DMS153 (cell line): ENCODE results near the gene C19orf47.
A peak's percentile ranks its signal among the peaks of the same experiment; 100 is the strongest.

ENCODE experiments used
- DNase-seq: peaks from one replicate; lab custom pipeline; 2025; lab: John Stamatoyannopoulos, UW

C19orf47 gene

DNA sequence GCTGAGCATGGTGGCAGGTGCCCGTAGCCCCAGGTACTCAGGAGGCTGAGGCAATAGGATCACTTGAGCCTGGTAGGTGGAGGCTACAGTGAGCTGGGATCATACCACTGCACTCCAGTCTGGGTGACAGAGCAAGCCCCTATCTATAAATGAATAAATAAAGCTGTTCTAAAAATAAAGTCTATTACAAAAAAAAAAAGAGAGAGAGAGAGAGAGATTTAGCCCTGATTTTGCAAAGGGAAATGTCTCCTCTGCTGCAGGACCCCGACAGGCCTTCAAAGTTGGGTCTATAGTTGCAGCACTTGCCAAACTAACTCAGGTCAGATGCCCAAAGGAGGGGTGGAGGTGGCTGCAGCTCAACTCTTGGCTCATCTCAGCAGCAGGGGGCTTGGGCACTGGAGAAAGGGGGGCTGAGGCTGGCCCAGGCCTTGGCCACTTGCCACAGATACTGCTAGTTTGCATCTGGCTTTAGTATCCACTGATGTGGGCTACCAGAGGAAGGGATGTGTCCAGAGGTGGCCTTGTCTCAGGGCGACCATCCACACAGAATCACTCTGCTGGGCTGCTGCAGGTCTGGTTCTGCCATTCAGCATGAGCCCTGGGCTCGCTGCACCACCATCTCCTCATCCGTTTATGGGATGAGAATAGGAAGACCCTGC lies 32.3 kb downstream of the C19orf47 start:
- no peak for DNase-seq

DNA sequence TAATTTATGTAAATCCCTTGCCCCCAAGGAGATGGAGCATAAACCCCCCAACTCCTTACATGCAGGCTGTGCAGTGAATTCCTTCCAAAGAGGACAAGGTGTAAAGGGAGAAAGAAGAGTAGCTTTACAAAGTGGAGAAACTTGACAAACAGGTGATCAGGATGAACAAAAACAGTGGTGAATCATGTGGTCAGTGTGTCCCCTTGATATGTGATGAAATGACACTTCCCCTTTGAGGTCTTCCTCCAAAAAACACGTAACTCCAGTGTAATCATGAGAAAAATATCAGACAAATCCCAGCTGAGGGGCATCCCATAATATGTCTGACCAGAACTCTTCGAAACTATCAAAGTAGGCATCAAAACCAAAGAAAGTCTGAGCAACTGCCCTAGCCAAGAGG lies 33.5 kb downstream of the C19orf47 start:
- no peak for DNase-seq

DNA sequence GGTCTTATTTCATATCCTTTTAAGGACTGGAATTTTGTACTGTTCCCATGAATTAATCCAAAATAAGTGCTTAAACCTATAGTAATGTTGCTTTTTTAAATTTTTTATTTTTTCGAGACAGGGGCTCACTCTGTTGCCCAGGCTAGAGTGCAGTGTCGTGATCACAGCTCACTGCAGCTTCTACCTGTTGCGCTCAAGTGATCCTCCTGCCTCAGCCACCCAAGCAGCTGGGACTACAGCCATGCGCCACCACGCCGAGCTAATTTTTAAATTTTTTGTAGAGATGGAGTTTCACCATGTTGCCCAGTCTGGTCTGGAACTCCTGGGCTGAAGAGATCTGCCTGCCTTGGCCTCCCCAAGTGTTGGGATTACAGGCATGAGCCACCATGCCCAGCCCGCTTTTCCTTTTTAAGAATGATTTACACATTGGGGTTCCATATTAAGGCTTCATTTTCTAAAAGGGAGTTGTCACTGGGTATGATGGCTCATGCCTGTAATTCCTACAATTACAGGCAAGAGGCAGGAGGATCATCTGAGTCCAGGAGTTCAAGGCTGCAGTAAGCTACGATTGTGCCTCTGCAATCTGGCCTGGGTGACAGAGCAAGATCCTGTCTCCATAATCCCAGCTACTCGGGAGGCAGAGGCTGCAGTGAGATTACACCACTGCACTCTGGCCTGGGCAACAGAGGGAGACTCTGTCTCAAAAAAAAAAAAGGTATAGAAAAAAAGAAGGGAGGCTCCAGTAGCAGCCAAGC lies 34.8 kb downstream of the C19orf47 start:
- no peak for DNase-seq

DNA sequence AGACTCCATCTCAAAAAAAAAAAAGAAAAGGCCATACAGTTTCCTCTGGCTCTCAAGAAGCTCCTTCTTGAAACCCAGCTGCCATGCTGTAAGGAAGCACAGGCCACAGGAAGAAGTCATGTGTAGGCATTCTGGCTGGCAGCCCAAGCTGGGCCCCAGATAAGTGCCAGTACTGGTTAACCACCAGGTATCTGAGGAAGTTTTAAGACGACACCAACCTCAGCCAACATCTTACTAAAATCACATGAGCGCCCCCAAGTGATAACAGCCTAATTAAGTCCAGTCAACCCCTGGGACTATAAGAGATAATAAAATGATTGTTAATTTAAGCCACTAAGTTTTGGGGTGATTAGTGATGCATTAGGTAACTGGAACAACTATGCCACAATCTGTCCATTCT lies 35.7 kb downstream of the C19orf47 start:
- DNase-seq = no peak

DNA sequence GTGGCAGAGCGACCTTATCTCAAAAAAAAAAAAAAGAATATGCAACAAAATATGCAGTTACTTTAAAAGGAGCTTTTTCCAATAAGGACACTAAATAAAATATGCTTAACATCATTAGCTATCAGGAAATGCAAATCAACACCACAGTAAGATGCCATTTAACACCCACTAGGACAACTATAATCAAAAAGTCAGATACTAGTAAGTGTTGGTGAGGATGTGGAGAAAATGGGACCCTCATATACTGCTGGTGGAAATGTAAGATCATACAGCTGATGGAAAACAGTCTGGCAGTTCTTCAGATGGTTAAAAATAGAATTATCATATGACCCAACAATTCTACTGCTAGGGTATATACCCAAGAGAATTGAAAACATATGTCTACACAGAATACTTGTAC lies 38.5 kb downstream of the C19orf47 start:
- no peak for DNase-seq

DNA sequence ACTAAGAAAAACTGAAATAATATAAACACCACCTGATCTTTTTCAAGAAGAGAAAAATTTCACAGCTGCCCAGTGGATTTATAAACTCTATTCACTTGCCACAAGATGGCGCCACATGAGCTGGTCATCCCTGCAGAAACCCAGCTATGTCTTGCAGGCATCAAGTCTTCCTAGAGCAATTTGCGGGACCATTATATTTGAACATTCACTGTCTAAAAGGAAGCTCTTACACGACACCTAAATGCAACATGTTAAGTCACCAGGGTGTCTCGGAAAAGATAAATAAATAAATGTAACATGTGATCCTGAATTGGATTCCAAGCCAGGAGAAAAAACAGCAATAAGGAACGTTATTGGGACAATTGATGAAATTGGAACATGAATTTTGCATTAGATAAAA lies 42.8 kb downstream of the C19orf47 start:
- peak; percentile 67 for DNase-seq

DNA sequence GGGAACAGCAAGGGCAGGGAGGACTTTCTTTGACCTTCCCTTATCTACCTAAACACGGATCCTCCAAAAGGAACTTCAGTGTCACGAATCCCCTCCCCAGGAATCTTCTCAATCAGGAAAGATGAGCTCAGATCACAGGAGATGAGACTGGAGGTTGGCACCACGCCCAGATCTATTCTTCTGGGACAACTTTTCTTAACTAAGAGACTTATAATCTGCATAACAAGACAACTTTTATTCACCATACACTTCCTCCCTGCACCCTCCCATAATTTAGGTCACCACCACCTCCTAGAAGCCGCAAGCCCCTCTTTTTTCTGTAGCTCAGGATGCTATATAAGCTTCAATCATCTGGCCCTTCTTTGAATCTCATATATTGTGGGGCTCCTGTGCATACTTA lies 43.9 kb downstream of the C19orf47 start:
- no peak for DNase-seq

DNA sequence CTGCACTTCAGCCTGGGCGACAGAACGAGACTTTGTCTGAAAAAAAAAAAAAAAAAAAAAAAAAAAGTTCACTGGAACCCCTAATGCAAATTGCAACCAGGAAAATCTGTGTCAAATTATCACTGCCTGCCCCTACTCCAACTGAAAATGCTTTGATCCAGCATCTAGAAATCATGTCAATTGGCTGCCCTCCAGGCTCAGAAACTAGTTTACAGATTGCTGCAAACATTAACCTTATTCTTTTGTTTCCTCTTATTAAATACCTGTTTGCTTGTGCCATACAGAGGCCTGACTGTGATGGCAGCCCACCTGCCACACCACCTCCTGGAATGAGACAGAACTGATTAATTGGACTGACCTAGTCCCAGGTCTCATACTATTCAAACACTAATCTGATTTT lies 44.4 kb downstream of the C19orf47 start:
- no peak for DNase-seq

DNA sequence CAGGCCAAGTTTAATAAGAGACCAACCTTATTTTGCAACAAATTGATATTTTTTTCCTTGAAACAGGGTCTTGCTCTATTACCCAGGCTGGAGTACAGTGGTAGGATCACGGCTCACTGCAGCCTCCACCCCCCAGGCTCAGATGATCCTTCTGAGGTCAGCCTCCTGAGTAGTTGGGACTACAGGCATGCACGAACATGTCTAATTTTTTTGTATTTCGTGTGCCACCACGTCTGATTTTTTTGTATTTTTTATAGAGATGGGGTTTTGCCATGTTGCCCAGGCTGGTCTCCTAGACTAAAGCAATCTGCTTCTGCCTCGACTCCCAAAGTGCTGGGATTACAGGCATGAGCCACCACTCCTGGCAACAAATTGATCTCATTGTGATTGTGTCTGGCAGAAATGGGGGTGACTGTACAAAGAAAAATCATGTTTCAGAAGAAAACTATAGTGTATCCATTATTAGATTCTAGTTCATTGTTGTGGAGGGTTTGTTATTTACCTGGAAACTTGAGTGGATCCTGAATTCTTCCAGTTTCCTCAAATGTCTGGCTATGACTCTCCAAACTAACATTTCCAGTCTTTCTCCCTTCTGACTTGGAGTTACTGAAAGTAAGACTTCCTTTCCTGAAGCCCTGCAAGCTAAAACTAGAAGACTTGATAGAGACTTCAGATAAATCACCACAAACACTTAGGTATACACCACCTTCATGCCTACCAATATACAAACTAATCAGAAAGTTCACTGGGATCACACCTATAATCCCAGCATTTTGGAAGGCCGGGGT lies 45.8 kb downstream of the C19orf47 start:
- no peak for DNase-seq

DNA sequence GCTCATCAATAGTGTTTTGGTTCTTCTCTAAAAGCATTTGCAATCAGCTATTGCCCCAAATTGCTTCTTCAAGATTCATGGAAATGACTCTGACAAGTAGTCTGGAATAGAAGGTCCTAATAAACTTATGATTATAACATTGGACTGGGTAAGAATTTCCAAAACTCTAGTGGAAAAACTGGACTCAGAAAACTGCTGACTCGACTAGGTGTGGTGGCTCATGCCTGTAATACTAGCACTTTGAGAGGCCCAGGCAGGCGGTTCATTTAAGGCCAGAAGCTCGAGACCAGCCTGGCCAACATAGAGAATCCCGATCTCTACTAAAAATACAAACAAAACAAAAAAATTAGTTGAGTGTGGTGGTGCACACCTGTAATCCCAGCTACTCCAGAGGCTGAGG lies 47.5 kb downstream of the C19orf47 start:
- DNase-seq = no peak

DNA sequence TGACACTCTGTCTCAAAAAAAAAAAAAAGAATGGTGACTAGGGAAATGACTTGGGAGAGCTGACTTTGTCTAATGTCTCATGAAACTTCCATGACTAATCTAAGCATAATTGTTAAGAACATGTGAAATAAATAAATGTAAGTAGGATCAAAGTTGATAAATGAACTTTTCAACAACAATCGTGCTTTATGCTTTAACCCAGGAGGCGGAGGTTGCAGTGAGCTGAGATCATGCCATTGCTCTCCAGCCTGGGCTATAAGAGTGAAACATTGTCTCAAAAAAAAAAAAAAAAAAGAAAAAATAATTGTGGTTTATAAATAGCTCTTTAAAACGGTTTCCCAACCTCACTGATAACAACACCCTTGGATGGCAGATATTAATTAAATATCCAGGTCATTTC lies 50.2 kb downstream of the C19orf47 start:
- no peak for DNase-seq

DNA sequence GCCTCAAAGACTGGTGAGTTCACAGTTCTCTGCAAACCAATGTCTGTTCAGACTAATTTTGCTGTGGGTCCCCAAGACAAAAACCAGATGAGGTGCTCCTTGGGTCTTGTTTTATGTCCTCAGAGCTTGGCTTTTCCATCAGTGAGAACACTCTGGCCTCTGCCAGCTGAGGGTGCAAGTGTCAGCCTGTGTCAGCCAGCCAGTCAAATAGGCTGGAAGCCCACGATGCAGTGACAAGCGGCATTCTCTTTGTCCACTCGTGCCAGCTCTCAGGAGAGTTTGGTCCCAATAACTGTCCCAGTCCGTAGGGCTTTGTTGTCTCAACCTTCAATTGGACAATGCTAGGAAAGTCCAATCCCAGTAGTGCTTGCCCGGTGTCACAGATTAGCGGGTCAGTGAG lies 53.6 kb downstream of the C19orf47 start:
- DNase-seq = no peak

DNA sequence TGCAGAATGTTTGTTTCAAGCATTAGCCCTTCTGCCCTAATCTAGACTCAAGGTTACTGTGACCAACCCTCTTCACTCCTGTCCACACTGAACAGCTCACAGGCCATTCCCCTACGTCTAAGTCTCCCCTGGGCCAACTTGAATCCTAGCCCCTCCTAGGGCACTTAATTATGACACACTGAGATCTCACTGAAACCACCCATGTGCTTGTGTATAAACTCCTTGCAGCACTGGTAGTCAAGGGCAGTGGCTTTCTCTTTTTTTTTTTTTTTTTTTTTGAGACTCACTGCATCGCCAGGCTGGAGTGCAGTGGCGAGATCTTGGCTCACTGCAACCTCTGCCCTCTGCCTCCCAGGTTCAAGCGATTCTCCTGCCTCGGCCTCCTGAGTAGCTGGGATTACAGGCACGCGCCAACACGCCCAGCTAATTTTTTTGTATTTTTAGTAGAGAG lies 61.2 kb downstream of the C19orf47 start:
- no peak for DNase-seq

DNA sequence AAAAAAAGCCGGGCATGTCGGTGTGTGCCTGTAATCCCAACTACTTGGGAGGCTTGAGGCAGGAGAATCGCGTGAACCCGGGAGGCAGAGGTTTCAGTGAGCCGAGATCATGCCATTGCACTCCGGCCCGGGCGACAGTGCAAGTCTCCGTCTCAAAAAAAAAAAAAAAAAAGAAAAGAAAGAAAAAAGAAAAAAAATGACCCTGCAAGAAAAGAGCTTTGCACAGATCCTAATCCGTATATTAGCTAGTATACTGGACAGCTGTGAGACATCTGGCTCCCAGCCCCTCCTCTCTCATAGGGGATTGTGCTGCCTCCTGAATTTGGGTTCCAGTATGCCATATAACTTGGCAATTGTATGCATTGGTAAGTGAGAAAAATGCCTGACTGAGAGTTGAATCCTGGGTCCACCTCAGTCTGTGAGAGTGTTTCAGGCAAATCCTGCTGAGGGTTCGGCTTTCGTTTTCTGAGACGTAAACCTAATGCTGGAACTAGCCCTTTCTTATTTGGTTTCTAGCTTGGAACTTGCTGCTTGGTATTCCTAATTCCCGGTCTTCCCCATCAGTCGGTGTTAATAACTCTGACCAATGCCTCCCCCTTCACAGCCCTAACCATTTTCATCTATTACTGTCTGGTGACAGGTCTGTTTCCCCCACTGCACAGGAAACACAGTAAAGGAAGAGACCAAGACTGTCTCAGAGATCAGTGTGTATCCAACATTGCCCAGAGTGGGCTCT lies 61.8 kb downstream of the C19orf47 start:
- no peak for DNase-seq

DNA sequence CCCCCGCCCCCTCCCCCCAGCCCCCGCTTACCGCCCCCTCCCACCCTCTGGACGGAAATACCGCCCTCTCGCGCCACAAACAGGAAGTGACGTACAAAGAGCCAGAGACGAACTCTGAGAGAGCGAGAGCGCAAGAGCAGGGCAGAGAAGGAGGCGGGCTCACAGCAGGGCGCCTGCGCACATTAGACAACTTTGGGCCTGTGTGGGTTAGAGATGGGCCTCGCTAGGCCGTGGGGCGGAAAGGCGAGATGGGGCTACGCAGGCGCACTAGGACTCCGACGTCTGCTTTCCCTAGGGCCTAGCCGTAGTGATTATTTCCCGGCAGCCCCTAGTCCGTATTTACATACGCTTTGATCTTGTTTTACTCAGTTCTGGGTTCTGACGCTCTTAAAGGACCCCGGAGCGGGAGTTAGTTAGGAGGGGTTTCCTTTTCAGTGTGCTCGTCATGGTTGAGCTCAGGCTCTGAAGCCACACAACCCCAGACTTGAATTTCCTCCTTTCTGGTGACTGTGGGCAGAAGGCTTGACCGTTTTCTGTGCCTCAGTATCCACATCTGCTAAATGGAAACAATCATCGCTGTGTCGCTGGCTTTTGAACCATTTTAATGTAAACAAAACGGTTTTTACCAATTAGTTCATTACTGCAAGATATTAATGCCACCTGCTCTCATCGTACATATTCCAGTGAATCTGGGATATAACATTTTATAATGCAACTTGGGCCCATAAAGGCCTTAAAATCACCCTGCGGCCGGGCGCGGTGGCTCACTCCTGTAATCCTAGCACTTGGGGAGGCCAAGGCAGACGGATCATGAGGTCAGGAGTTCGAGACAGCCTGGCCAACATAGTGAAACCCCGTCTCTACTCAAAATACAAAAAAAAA lies 62.6 kb downstream of the C19orf47 start:
- DNase-seq = peak; percentile 99

DNA sequence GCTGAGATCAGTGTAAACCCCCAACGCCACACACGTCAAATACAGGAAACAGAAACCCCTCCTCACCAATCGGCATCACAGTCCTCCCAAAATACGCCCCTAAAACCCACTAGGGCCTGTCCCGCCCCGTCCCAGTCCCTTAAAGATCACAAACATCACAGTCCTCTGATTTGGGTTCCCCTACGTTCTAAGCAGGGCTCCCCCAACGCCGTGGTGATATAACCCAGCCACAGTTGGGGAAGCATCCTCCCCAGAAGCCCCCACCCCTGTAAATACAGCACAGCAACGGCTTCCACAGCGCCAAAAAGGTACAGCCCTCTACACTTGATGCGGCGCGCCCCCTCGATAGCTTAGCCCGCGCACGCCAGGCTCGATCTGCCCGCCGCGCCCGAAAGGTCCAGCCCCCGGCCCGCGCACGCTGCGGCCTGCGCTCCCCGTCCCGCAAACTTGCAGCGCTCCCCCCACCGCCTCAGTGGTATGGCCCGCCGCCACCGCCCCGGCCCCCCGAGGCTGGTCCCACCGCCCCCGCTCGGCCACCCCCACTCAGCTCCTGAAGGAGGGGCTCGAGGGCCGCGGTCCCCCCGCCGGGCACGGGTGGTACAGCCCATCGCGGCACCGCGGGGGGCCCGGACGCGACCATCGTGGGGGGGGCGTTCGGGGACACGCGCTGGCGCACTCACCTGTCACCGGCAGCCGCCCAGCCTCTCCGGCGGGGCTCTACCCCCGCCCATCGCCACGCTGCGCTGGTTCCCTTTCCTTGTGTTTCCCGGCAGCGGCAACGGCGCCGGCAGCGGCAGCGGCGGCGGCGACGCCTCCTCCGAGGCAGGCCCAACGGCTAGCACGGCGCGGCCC lies 63.5 kb downstream of the C19orf47 start, which contains the start of gene AKT2:
TSS of gene AKT2 (minus strand) at position 845 of the 852 bp plus-strand sequence. CDS start 20,078 bp downstream, outside the sequence.
- DNase-seq = no peak

DNA sequence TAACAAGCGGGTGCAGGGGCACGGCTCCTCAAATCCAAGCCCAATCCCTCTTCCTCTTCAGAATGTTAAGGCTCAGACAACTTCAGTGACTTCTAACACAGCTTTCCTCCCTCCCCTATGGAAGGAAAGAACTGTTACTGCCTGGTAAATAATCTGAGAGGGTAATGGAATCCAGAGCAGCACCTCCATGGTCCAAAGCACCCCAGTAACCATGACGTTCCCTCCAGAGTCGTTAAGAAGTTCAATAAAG lies 64.0 kb downstream of the C19orf47 start:
- DNase-seq = no peak

DNA sequence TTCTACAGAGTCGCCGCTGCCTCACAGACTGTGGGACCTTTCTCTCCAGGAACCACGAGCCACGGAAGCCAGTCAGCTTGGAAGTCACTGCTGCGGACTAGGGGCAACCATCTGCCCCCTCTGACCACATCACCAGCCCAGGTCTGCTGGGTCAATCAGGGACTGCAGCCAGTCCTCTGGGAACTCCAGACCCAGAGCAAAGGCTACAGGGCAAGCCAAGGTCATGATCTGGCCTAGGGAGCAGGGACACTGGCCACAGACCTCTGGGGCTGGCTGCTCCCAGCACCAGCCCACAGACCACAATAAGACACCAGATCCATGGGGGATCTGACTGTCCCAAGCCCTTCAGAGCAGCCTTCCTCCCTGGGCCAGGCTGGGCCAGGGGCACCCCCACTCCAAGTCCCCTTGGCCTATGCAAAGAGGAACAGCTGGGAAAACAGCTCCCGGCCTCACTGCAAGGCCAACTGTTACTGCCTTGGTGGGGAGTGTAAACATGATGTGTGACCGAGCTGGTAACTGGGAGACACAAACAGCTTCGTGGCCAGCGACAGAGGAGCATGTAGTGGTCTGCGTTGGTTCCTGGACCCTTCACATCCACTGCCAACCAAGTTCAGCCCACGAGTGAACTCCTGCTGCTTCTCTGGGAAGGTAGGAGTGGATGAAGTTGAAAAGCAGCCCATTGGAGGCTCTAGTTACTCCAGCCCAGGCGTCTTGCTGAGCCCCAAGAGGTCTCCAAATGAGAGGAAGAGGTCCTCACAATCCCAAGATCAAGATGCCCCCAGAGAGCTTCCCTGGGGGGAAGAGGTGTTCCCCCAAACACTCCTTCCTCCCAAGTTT lies 64.6 kb downstream of the C19orf47 start:
- no peak for DNase-seq

DNA sequence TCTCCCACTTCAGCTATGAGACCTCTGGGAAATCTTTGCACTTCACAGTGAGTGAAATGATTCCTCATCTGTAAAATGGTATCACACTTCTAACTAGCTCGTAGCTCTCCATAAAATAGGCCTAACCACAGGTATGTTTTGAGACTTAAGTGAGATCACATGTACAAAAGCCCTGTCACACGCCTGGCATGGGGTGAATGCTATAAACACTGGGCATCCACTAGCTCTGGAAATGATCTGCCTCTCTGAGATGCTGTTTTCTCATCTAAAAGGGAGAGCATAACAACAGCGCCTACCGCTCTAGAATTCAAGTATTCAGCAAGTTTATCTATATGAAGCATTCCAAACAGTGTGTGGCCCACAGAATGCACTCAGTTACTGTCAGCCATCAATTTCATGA lies 65.3 kb downstream of the C19orf47 start:
- DNase-seq = no peak

DNA sequence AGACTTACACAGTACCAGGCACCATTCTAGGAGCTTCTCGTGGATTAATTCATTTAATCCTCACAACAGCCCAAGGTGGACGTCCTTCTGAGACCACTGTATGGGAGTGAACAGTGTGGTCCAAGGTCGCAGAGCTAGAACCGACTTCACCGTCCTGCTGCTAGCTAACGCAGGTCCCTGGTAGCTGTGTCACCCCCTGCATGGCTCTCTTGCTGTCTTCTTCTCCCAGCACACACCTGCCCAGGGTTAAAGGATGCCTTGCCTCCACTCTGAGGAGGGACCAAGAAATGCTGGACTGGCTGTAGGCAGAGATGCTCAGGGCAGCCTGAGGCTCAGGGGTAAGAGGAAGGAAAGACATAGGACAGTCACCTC lies 66.0 kb downstream of the C19orf47 start:
- no peak for DNase-seq
